Stimulated activated CD4-positive, alpha-beta T cell treated with anti-CD3 and anti-CD28 coated beads, Interleukin-12 subunit alpha, Interleukin-12 subunit beta, amount 100 ng/mL, for 4 hours (primary cell): ENCODE measurements around the gene ERV3-1.
"Not testable (repeated sequence)": the region's sequence is repeated elsewhere in the genome, so short reads cannot be mapped to it uniquely, and the experiment has no call there.

Experiments
- DNase-seq: peaks from one replicate; pipeline ENCODE4 v3.0.0-alpha.2; 2020

The ERV3-1 gene

GRCh38 chr7:65006094-65006992, at the start of gene ERV3-1:
TSS of gene ERV3-1 (minus strand) at chr7:65006687. CDS start at chr7:64993026, 13,661 bp downstream.
- DNase-seq, result peak; percentile 82

GRCh38 chr7:65055786-65056185, 49.3 kb upstream of the ERV3-1 start:
- not testable (repeated sequence) for DNase-seq

GRCh38 chr7:65054466-65054994, 48.0 kb upstream of the ERV3-1 start:
- not testable (repeated sequence) for DNase-seq

- not testable (repeated sequence) for DNase-seq
Observed at GRCh38 chr7:65051654-65052053, 45.2 kb upstream of the ERV3-1 start.

- not testable (repeated sequence) for DNase-seq
Observed at GRCh38 chr7:65051139-65051538, 44.7 kb upstream of the ERV3-1 start.

- not testable (repeated sequence) for DNase-seq
Observed at GRCh38 chr7:65046329-65046728, 39.8 kb upstream of the ERV3-1 start.

GRCh38 chr7:65045589-65045988, 39.1 kb upstream of the ERV3-1 start:
- DNase-seq, result not testable (repeated sequence)

GRCh38 chr7:65038767-65039166, 32.3 kb upstream of the ERV3-1 start:
- DNase-seq, result peak; percentile 13

- DNase-seq, result peak; percentile 91
Observed at GRCh38 chr7:65037740-65038688, 31.5 kb upstream of the ERV3-1 start.

GRCh38 chr7:65036526-65036925, 30.0 kb upstream of the ERV3-1 start:
- not testable (repeated sequence) for DNase-seq

GRCh38 chr7:65035469-65035868, 29.0 kb upstream of the ERV3-1 start:
- not testable (repeated sequence) for DNase-seq

GRCh38 chr7:65034120-65034782, 27.8 kb upstream of the ERV3-1 start:
- DNase-seq, result not testable (repeated sequence)

- not testable (repeated sequence) for DNase-seq
Observed at GRCh38 chr7:65033391-65033790, 26.9 kb upstream of the ERV3-1 start.

- not testable (repeated sequence) for DNase-seq
Observed at GRCh38 chr7:65025023-65025422, 18.5 kb upstream of the ERV3-1 start.

GRCh38 chr7:65020978-65021377, 14.5 kb upstream of the ERV3-1 start:
- not testable (repeated sequence) for DNase-seq

GRCh38 chr7:65009881-65010280, 3.4 kb upstream of the ERV3-1 start:
- DNase-seq, result not testable (repeated sequence)

GRCh38 chr7:65009394-65009793, 2.9 kb upstream of the ERV3-1 start:
- DNase-seq, result not testable (repeated sequence)

- DNase-seq, result not testable (repeated sequence)
Observed at GRCh38 chr7:65007036-65007435, 549 bp upstream of the ERV3-1 start.

- no peak for DNase-seq
Observed at GRCh38 chr7:65004575-65004974, 1.9 kb downstream of the ERV3-1 start.

GRCh38 chr7:65002972-65003585, 3.4 kb downstream of the ERV3-1 start:
- no peak for DNase-seq

GRCh38 chr7:65001291-65001814, 5.1 kb downstream of the ERV3-1 start:
- no peak for DNase-seq
